GM12878 (cell line): ENCODE data around the gene PALD1. TPM values are rescaled to one million over a fixed set of nuclear protein-coding genes. Genes with fewer than 3 reads are reported as not detected.

Experiments used
- FOS ChIP-seq: IDR thresholded peaks from 3 replicates; pipeline ENCODE4 v1.6.1; 2011; ENCODE audit warnings: borderline replicate concordance; ENCODE audit not compliant: insufficient read length; ENCODE audit errors: extremely low read depth
- KAT2A ChIP-seq: conservative IDR thresholded peaks from 2 replicates; pipeline ENCODE4 v1.6.1; 2011; ENCODE audit warnings: low read depth, low read length; ENCODE audit not compliant: control insufficient read depth
- SIN3A ChIP-seq: IDR thresholded peaks from 2 replicates; pipeline ENCODE4 v1.6.1; 2012; ENCODE audit warnings: low read depth, low read length, improper control_type of control experiment
- SMAD1 ChIP-seq: fragments of 450-650 bp; IDR thresholded peaks from 2 replicates; pipeline ENCODE4 v1.6.1; 2018; ENCODE audit warnings: mild to moderate bottlenecking, low read depth; ENCODE audit not compliant: partially characterized antibody
- STAT3 ChIP-seq: IDR thresholded peaks from 2 replicates; pipeline ENCODE4 v1.6.1; 2011; ENCODE audit warnings: low read depth, low read length, improper control_type of control experiment
- ZNF217 ChIP-seq: fragments of 450-650 bp; IDR thresholded peaks from 2 replicates; pipeline ENCODE4 v1.6.1; 2017; ENCODE audit warnings: antibody characterized with exemption, mild to moderate bottlenecking
- ZNF384 ChIP-seq: IDR thresholded peaks from 2 replicates; pipeline ENCODE4 v1.6.1; 2012; ENCODE audit warnings: low read depth, mild to moderate bottlenecking, low read length, improper control_type of control experiment, borderline replicate concordance
- polyA plus RNA-seq, 11 experiments: library from polyadenylated mRNA; depleted of rRNA in 4 of 11; unstranded in 6 of 11; stranded (reverse) in 5 of 11; fragments of >200 nt; fragmentation: Nextera tagmentation in 4 of 11; fragmentation: Illumina TruSeq in 1 of 11; extraction: Ambion mirVana in 4 of 11; extraction: Trizol in 1 of 11; gene quantifications; 1 replicate in 1 of 11; 2 replicates in 10 of 11; pipeline versions ENCODE4 v1.2.1 to v1.2.3, GENCODE V29; 2011 to 2016; ENCODE audit warnings: inconsistent platforms in 2 of 11, missing spikeins in 2 of 11, low read depth in 1 of 11
- total RNA-seq, 4 experiments: library from RNA; depleted of rRNA in 3 of 4; stranded (reverse); fragments of >200 nt in 3 of 4; fragmentation: Illumina TruSeq in 1 of 4; extraction: Trizol in 1 of 4; gene quantifications; 2 replicates each; pipeline versions ENCODE4 v1.2.1 to v1.2.3, GENCODE V29; 2013 to 2021
- TF ChIP-seq, protein P1 (sequence below): fragments of 450-650 bp; formaldehyde crosslinking; IDR thresholded peaks from 2 replicates; pipeline ENCODE4 v1.5.0; 2022; ENCODE audit warnings: mild to moderate bottlenecking, missing genetic modification characterization
- TF ChIP-seq, protein P2 (sequence below): IDR thresholded peaks from 2 replicates; pipeline ENCODE4 v1.6.1; 2012; ENCODE audit warnings: low read depth, low read length, improper control_type of control experiment
- TF ChIP-seq, protein P3 (sequence below), 3 experiments: IDR thresholded peaks in 2 of 3; conservative IDR thresholded peaks in 1 of 3; 2 replicates each; pipeline ENCODE4 v1.5.1; 2011; ENCODE audit warnings: low read depth in 3 of 3, low read length in 3 of 3, mild to moderate bottlenecking in 3 of 3, control low read depth in 2 of 3, moderate library complexity in 2 of 3, inconsistent platforms in 1 of 3, mixed read lengths in 1 of 3; ENCODE audit not compliant: control insufficient read depth in 2 of 3, insufficient read depth in 1 of 3; ENCODE audit errors: extremely low read depth in 1 of 3
- TF ChIP-seq, protein P4 (sequence below): IDR thresholded peaks from 2 replicates; pipeline ENCODE4 v1.6.1; 2012; ENCODE audit warnings: low read length, inconsistent platforms

Gene PALD1
- total and polyA plus RNA-seq, 10 of the 15 experiments (the other 5 are each of a cell fraction or from before 2014, with no cell fraction given), result 0.43 to 20.9 (median 9.0) TPM

DNA sequence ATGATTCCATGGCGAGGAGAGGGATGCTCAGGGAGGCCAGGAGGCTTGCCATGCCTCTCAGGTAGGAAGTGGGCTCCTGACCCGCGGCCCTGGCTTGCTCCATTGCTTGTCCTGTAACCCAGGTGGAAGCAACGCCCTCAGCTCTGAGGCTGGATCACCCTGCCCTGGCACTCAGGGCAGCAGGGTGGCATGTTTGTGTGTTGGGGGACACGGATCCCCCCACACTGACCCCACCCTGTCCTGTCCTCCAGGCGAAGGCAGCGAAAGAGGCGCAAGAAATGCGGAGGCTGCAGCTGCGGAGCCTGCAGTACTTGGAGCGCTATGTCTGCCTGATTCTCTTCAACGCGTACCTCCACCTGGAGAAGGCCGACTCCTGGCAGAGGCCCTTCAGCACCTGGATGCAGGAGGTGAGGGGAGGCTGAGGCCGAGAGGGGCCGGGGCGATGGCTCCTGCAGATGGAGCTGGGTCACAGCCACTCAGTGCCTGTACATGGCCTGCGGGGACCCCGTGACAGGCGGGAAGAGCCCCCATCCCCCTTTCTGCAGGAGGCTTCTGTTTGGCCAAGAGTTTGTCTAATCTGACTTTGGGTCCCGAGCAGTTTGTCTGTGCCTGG lies 85.7 kb downstream of the PALD1 start (continued):
- TF ChIP-seq, protein P1, sequence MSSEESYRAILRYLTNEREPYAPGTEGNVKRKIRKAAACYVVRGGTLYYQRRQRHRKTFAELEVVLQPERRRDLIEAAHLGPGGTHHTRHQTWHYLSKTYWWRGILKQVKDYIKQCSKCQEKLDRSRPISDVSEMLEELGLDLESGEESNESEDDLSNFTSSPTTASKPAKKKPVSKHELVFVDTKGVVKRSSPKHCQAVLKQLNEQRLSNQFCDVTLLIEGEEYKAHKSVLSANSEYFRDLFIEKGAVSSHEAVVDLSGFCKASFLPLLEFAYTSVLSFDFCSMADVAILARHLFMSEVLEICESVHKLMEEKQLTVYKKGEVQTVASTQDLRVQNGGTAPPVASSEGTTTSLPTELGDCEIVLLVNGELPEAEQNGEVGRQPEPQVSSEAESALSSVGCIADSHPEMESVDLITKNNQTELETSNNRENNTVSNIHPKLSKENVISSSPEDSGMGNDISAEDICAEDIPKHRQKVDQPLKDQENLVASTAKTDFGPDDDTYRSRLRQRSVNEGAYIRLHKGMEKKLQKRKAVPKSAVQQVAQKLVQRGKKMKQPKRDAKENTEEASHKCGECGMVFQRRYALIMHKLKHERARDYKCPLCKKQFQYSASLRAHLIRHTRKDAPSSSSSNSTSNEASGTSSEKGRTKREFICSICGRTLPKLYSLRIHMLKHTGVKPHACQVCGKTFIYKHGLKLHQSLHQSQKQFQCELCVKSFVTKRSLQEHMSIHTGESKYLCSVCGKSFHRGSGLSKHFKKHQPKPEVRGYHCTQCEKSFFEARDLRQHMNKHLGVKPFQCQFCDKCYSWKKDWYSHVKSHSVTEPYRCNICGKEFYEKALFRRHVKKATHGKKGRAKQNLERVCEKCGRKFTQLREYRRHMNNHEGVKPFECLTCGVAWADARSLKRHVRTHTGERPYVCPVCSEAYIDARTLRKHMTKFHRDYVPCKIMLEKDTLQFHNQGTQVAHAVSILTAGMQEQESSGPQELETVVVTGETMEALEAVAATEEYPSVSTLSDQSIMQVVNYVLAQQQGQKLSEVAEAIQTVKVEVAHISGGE (CRISPR knock-in tag), result no peak
- TF ChIP-seq, protein P2, sequence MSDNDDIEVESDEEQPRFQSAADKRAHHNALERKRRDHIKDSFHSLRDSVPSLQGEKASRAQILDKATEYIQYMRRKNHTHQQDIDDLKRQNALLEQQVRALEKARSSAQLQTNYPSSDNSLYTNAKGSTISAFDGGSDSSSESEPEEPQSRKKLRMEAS, result no peak
- TF ChIP-seq, protein P3, sequence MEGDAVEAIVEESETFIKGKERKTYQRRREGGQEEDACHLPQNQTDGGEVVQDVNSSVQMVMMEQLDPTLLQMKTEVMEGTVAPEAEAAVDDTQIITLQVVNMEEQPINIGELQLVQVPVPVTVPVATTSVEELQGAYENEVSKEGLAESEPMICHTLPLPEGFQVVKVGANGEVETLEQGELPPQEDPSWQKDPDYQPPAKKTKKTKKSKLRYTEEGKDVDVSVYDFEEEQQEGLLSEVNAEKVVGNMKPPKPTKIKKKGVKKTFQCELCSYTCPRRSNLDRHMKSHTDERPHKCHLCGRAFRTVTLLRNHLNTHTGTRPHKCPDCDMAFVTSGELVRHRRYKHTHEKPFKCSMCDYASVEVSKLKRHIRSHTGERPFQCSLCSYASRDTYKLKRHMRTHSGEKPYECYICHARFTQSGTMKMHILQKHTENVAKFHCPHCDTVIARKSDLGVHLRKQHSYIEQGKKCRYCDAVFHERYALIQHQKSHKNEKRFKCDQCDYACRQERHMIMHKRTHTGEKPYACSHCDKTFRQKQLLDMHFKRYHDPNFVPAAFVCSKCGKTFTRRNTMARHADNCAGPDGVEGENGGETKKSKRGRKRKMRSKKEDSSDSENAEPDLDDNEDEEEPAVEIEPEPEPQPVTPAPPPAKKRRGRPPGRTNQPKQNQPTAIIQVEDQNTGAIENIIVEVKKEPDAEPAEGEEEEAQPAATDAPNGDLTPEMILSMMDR (IDR thresholded peaks at IDR 0.05 in 2 of 3, conservative IDR thresholded peaks at IDR 0.05 in 1 of 3; ENCODE audit: control insufficient read depth in 2 of 3, extremely low read depth in 1 of 3, insufficient read depth in 1 of 3, low read depth in 3 of 3, low read length in 3 of 3), result no peak
- no peak for TF ChIP-seq KAT2A
- TF ChIP-seq SIN3A, result no peak
- no peak for TF ChIP-seq FOS
- TF ChIP-seq ZNF217, result no peak
- TF ChIP-seq STAT3, result no peak
- TF ChIP-seq ZNF384, result no peak
- TF ChIP-seq, protein P4, sequence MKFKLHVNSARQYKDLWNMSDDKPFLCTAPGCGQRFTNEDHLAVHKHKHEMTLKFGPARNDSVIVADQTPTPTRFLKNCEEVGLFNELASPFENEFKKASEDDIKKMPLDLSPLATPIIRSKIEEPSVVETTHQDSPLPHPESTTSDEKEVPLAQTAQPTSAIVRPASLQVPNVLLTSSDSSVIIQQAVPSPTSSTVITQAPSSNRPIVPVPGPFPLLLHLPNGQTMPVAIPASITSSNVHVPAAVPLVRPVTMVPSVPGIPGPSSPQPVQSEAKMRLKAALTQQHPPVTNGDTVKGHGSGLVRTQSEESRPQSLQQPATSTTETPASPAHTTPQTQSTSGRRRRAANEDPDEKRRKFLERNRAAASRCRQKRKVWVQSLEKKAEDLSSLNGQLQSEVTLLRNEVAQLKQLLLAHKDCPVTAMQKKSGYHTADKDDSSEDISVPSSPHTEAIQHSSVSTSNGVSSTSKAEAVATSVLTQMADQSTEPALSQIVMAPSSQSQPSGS, result no peak
- no peak for TF ChIP-seq SMAD1
